HCT116 (cell line): Measurements from ENCODE around the gene RETSAT. TPM values are rescaled to one million over a fixed set of nuclear protein-coding genes. Genes with fewer than 3 reads are reported as not detected.

Experiments used
- ATAC-seq: fragments of 200-7000 bp; cut with Tn5 transposase; 2 replicates; pipeline ENCODE4 v1.9.1; 2020; ENCODE audit warnings: mild to moderate bottlenecking, moderate library complexity
- BruUV-seq: library from RNA; stranded (reverse); fragments of 400-500 nt; replicated peaks from 2 replicates; lab custom pipeline; 2021; lab: Mats Ljungman, UMichigan
- CTCF ChIA-PET: fragments of 300-600 bp; sonication (Branson Sonifier 250); formaldehyde crosslinking; loops from one replicate; lab custom pipeline; 2021; ENCODE audit warnings: antibody characterized with exemption; lab: Charles Lee
- POLR2A ChIA-PET: fragments of 300-600, 350-600 bp; sonication (Branson Sonifier 250); formaldehyde crosslinking; loops from one replicate; lab custom pipeline; 2021; ENCODE audit warnings: antibody characterized with exemption; lab: Charles Lee
- RAD21 ChIA-PET, 2 experiments: fragments of 300-600 bp; sonication (Branson Sonifier 250); formaldehyde crosslinking; loops; one replicate each; lab custom pipeline; 2023; ENCODE audit warnings: low total read pairs in 2 of 2; ENCODE audit not compliant: uncharacterized antibody in 2 of 2, unreplicated experiment in 2 of 2, low non-redundant PET in 1 of 2; lab: Charles Lee
- DNase-seq: peaks from one replicate; pipeline ENCODE4 v3.0.0-alpha.2; 2010; ENCODE audit warnings: low read depth, low spot score
- H2AFZ ChIP-seq: fragments of 200-600 bp; shearing (Covaris generic), sonication (generic); 2 replicates; pipeline ENCODE4 v1.6.1; 2017; ENCODE audit warnings: low read depth, mixed run types, mixed read lengths, antibody characterized with exemption, low read length; ENCODE audit not compliant: poor library complexity, severe bottlenecking
- H3K27ac ChIP-seq: 2 replicates; pipeline ENCODE4 v1.5.1; 2012; ENCODE audit warnings: low read depth, low read length
- H3K27me3 ChIP-seq: fragments of 200-600 bp; sonication (generic); 2 replicates; pipeline ENCODE4 v1.6.1; 2016; ENCODE audit warnings: mixed run types, low read length, mixed read lengths; ENCODE audit not compliant: insufficient read depth
- H3K36me3 ChIP-seq, 2 experiments: fragments of 200-500 bp in 1 of 2; fragments of 200-600 bp in 1 of 2; sonication (Bioruptor generic) in 1 of 2; sonication (generic) in 1 of 2; 2 replicates each; pipeline versions ENCODE4 v1.5.1 to v1.6.1; 2014 to 2016; ENCODE audit warnings: low read length in 2 of 2, inconsistent platforms in 1 of 2, mixed read lengths in 1 of 2, mixed run types in 1 of 2; ENCODE audit not compliant: insufficient read depth in 2 of 2, control insufficient read depth in 1 of 2
- H3K4me1 ChIP-seq, 2 experiments: fragments of 200-600 bp in 1 of 2; sonication (generic) in 1 of 2; 2 replicates each; pipeline versions ENCODE4 v1.5.1 to v1.6.1; 2012 to 2017; ENCODE audit warnings: low read length in 2 of 2, inconsistent platforms in 1 of 2, mild to moderate bottlenecking in 1 of 2, mixed read lengths in 1 of 2, mixed run types in 1 of 2, moderate library complexity in 1 of 2; ENCODE audit not compliant: insufficient read depth in 2 of 2, control insufficient read depth in 1 of 2
- H3K4me2 ChIP-seq: fragments of 200-600 bp; sonication (generic); 2 replicates; pipeline ENCODE4 v1.6.1; 2017; ENCODE audit warnings: mixed run types, low read length, mixed read lengths
- H3K4me3 ChIP-seq, 2 experiments: fragments of 200-600 bp in 1 of 2; sonication (generic) in 1 of 2; replicated peaks in 1 of 2; 2 replicates each; pipeline ENCODE4 v1.5.1; 2011 to 2016; ENCODE audit warnings: low read length in 2 of 2, control low read depth in 1 of 2, low read depth in 1 of 2, mild to moderate bottlenecking in 1 of 2, mixed read lengths in 1 of 2, mixed run types in 1 of 2
- H3K79me2 ChIP-seq: fragments of 200-600 bp; sonication (generic); 2 replicates; pipeline ENCODE4 v1.6.1; 2017; ENCODE audit warnings: mild to moderate bottlenecking, mixed run types, low read length, moderate library complexity, mixed read lengths; ENCODE audit not compliant: insufficient read depth
- H3K9ac ChIP-seq: fragments of 200-600 bp; sonication (generic); 2 replicates; pipeline ENCODE4 v1.6.1; 2016; ENCODE audit warnings: low read length, mixed read lengths
- H3K9me2 ChIP-seq: fragments of 200-600 bp; sonication (generic), shearing (Covaris generic); 2 replicates; pipeline ENCODE4 v1.6.1; 2017; ENCODE audit warnings: mixed run types, mild to moderate bottlenecking, moderate library complexity; ENCODE audit not compliant: insufficient read depth
- H3K9me3 ChIP-seq, 2 experiments: fragments of 200-500 bp in 1 of 2; fragments of 200-600 bp in 1 of 2; sonication (Bioruptor generic) in 1 of 2; sonication (generic) in 1 of 2; 2 replicates each; pipeline ENCODE4 v1.6.1; 2014 to 2017; ENCODE audit warnings: low read length in 2 of 2, mixed read lengths in 2 of 2, inconsistent platforms in 1 of 2, low read depth in 1 of 2, mild to moderate bottlenecking in 1 of 2, mixed run types in 1 of 2, moderate library complexity in 1 of 2; ENCODE audit not compliant: control insufficient read depth in 1 of 2, insufficient read depth in 1 of 2
- H4K20me1 ChIP-seq: fragments of 200-600 bp; sonication (generic), shearing (Covaris generic); 2 replicates; pipeline ENCODE4 v1.6.1; 2017; ENCODE audit warnings: mixed run types, mild to moderate bottlenecking, moderate library complexity; ENCODE audit not compliant: insufficient read depth
- CEBPB ChIP-seq: IDR thresholded peaks from 2 replicates; pipeline ENCODE4 v1.6.1; 2012; ENCODE audit warnings: low read depth
- EGR1 ChIP-seq: IDR thresholded peaks from 2 replicates; pipeline ENCODE4 v1.6.1; 2012; ENCODE audit warnings: low read depth
- ELF1 ChIP-seq: IDR thresholded peaks from 2 replicates; pipeline ENCODE4 v1.6.1; 2012; ENCODE audit warnings: low read depth, borderline replicate concordance
- POLR2A ChIP-seq: IDR thresholded peaks from 2 replicates; pipeline ENCODE4 v1.7.0; 2011; ENCODE audit warnings: borderline replicate concordance; ENCODE audit not compliant: insufficient read depth, insufficient read length; ENCODE audit errors: extremely low read depth
- REST ChIP-seq: IDR thresholded peaks from 2 replicates; pipeline ENCODE4 v1.6.1; 2012; ENCODE audit warnings: low read depth
- SIN3A ChIP-seq: IDR thresholded peaks from 2 replicates; pipeline ENCODE4 v1.6.1; 2012; ENCODE audit warnings: low read depth
- SRF ChIP-seq: IDR thresholded peaks from 2 replicates; pipeline ENCODE4 v1.6.1; 2012; ENCODE audit warnings: low read depth
- ZFX ChIP-seq: fragments of 450-650 bp; IDR thresholded peaks from 2 replicates; pipeline ENCODE4 v1.6.1; 2017
- ZNF274 ChIP-seq: fragments of 200-500 bp; sonication (Bioruptor generic); IDR thresholded peaks from 2 replicates; pipeline ENCODE4 v1.6.1; 2014; ENCODE audit warnings: mild to moderate bottlenecking, low read depth, low read length, inconsistent platforms
- intact Hi-C: fragments of 100-400 bp; cut with micrococcal nuclease; formaldehyde crosslinking; loops from 2 replicates; pipeline ENCODE4 v1.10.0; 2022
- total RNA-seq: library from RNA; stranded (reverse); gene quantifications from one replicate; pipeline ENCODE4 v1.2.1, GENCODE V29; 2021; ENCODE audit not compliant: unreplicated experiment

Gene RETSAT
- total RNA-seq, 1 experiment from 2014 or later, result 59.7 TPM

DNA sequence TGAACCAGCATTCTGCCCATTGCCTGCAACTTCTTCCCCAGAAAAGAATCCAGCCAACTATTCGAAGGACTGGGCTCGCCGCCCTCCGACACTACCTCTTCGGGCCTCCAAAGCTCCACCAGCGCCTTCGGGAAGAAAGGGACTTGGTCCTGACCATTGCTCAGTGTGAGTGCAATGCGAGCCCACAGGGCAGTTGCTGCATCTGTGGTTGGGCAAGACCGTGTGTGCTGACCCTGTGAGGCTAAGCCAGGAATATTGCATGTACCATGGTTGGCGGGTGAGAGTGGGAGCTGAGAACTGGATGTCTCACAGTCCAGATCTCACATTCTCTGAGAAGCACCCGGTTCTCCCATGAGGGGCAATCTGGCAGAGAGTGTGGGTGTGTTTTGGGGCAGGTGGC lies 16.7 kb upstream of the RETSAT start:
- RAD21 ChIA-PET, result no interaction called here
- Histone ChIP-seq H3K9me3 (no peaks in the 10 kb centered on the region), H3K4me1 (no peaks in the 10 kb centered on the region), H3K36me3 (no peaks in the 10 kb centered on the region), H3K27me3 (no peaks in the 10 kb centered on the region), H3K9ac (no peak overlapping the region), H4K20me1 (no peaks in the 10 kb centered on the region), H3K79me2 (no peaks in the 10 kb centered on the region), H3K4me2 (no peak overlapping the region), H2AFZ (no peak overlapping the region), H3K27ac (no peak overlapping the region), H3K4me3 (no peak overlapping the region), H3K9me2 (no peaks in the 10 kb centered on the region)
- BruUV-seq, result no TSS peak
- TF ChIP-seq ZFX (no peak), POLR2A (no peak), ZNF274 (no peak), ELF1 (no peak), CEBPB (no peak), REST (no peak), EGR1 (no peak)
- DNase-seq, result no peak
- POLR2A ChIA-PET, result no interaction called here
- intact Hi-C loops, result no loop called here
- no peak for ATAC-seq
- CTCF ChIA-PET, result no interaction called here

GRCh38 chr2:85369500-85369899 lies 15.2 kb upstream of the RETSAT start:
- Histone ChIP-seq H4K20me1 (no peaks in the 10 kb centered on the region), H2AFZ (no peak overlapping the region), H3K4me1 (no peaks in the 10 kb centered on the region), H3K9me3 (no peaks in the 10 kb centered on the region), H3K4me2 (no peak overlapping the region), H3K9ac (no peak overlapping the region), H3K36me3 (no peaks in the 10 kb centered on the region), H3K9me2 (no peaks in the 10 kb centered on the region), H3K4me3 (no peak overlapping the region), H3K79me2 (no peaks in the 10 kb centered on the region), H3K27ac (no peak overlapping the region), H3K27me3 (no peaks in the 10 kb centered on the region)
- ATAC-seq (no peak), DNase-seq (no peak)
- ChIA-PET POLR2A (interaction anchor here (0.9 to 1.1 kb wide), 2 partner anchors 15 kb away, joined by 3 read pairs; partner anchors contain the start of genes ELMOD3 and RETSAT), CTCF (no interaction called here), RAD21 (no interaction called here)
- intact Hi-C loops, result no loop called here
- BruUV-seq, result no TSS peak
- no peak for TF ChIP-seq POLR2A
- no peak for TF ChIP-seq SRF
- no peak for TF ChIP-seq SIN3A
